K562 treated with DMSO at 1 percent for 4 hours (cell line): ENCODE results near the gene TOB2. TPM values are rescaled to one million over a fixed set of nuclear protein-coding genes. Genes with fewer than 3 reads are reported as not detected.

Experiments used
- total RNA-seq: library from RNA; unstranded; fragments of 300-600 nt; gene quantifications from 2 replicates; pipeline ENCODE4 v1.2.3, GENCODE V29; 2022; ENCODE audit not compliant: insufficient read depth

The TOB2 gene
- total RNA-seq, result 14.3 and 18.5 TPM in 2 replicates

GRCh38 chr22:41446639-41447434 is at the start of gene TOB2:
TOB2 (minus strand) TSS chr22:41446801; CDS start chr22:41437345, 9,456 bp downstream.

GRCh38 chr22:41468381-41469217 is 22.0 kb upstream of the TOB2 start, which contains the start of the genes ACO2 and PHF5A:
ACO2 (plus strand) TSS chr22:41469117; CDS start chr22:41469147, 30 bp downstream.
PHF5A (minus strand) TSS chr22:41468692; CDS start chr22:41468653, 39 bp downstream.

Other genes with a start within 250 kb of the TOB2 start
- 8.4 and 12.0 TPM in 2 replicates for gene L3MBTL2, start 241.5 kb downstream of the TOB2 start, total RNA-seq
- gene CHADL, start 205.9 kb downstream of the TOB2 start, total RNA-seq, result not detected in 2 replicates
- 95.8 and 110 TPM in 2 replicates for gene RANGAP1, start 160.6 kb downstream of the TOB2 start, total RNA-seq
- gene ZC3H7B, start 145.3 kb downstream of the TOB2 start, total RNA-seq, result 32.3 and 35.7 TPM in 2 replicates
- 0.61 and 1.2 TPM in 2 replicates for gene TEF, start 64.9 kb downstream of the TOB2 start, total RNA-seq
- gene PHF5A, start 21.9 kb upstream of the TOB2 start, total RNA-seq, result 47.3 and 52.8 TPM in 2 replicates
- 87.5 and 99.7 TPM in 2 replicates for gene ACO2, start 22.3 kb upstream of the TOB2 start, total RNA-seq
- gene POLR3H, start 97.7 kb upstream of the TOB2 start, total RNA-seq, result 11.4 and 16.7 TPM in 2 replicates
- gene CSDC2, start 114.2 kb upstream of the TOB2 start, total RNA-seq, result not detected in 2 replicates
- gene PMM1, start 143.0 kb upstream of the TOB2 start, total RNA-seq, result 41.3 and 54.8 TPM in 2 replicates
- gene DESI1, start 174.2 kb upstream of the TOB2 start, total RNA-seq, result 12.7 and 14.7 TPM in 2 replicates
- 255 and 261 TPM in 2 replicates for gene XRCC6, start 174.5 kb upstream of the TOB2 start, total RNA-seq
- 112 and 113 TPM in 2 replicates for gene SNU13, start 242.1 kb upstream of the TOB2 start, total RNA-seq